ENCODE measurements around the gene RSBN1L. TPM values are rescaled to one million over a fixed set of nuclear protein-coding genes. Genes with fewer than 3 reads are reported as not detected.
A peak's percentile ranks its signal among the peaks of the same experiment; 100 is the strongest.

RSBN1L gene
- total RNA-seq, 1 donor from 2014 or later = 12.6 TPM

DNA sequence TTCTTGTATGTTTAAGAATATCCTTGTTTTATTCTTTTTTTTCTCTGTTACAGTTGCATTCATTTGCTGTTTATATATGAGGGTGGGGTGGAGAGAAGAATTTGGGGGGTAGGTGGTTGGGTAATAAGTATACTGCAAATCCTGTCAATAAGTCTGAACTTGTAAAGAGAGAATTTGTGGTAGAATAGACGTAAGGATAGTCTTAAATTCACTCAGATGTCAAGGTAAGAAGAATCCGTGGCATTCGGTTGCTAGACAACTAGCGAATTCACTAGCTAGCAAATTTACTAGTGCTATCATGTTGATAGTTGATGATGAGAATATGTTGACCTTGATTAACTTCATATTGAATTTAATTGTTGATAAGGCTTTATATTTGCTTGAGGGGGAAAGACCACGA lies 40.7 kb downstream of the RSBN1L start:
- TF ChIP-seq EZH2 (IDR thresholded peaks at IDR 0.05; ENCODE audit: insufficient read depth, low read length) = no peak
- TF ChIP-seq, protein P1, sequence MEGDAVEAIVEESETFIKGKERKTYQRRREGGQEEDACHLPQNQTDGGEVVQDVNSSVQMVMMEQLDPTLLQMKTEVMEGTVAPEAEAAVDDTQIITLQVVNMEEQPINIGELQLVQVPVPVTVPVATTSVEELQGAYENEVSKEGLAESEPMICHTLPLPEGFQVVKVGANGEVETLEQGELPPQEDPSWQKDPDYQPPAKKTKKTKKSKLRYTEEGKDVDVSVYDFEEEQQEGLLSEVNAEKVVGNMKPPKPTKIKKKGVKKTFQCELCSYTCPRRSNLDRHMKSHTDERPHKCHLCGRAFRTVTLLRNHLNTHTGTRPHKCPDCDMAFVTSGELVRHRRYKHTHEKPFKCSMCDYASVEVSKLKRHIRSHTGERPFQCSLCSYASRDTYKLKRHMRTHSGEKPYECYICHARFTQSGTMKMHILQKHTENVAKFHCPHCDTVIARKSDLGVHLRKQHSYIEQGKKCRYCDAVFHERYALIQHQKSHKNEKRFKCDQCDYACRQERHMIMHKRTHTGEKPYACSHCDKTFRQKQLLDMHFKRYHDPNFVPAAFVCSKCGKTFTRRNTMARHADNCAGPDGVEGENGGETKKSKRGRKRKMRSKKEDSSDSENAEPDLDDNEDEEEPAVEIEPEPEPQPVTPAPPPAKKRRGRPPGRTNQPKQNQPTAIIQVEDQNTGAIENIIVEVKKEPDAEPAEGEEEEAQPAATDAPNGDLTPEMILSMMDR (IDR thresholded peaks at IDR 0.05; ENCODE audit: insufficient read depth, low read depth, low read length) = no peak
- Histone ChIP-seq H3K27ac (ENCODE audit: low read depth, low read length) (no peak overlapping the region), H3K4me1 (ENCODE audit: insufficient read depth, low read length) (no peaks in the 10 kb centered on the region), H3K36me3 (ENCODE audit: insufficient read depth, low read length) (no peaks in the 10 kb centered on the region), H2AFZ (ENCODE audit: low read depth, low read length) (no peak overlapping the region), H3K4me2 (ENCODE audit: low read length) (no peak overlapping the region), H3K9ac (ENCODE audit: low read length) (no peak overlapping the region), H3K79me2 (ENCODE audit: insufficient read depth, low read length) (peaks cover 34% of the 10 kb centered on the region), H3K9me3 (ENCODE audit: insufficient read depth, low read depth, low read length) (no peaks in the 10 kb centered on the region), H3K27me3 (ENCODE audit: insufficient read depth, low read length) (no peaks in the 10 kb centered on the region), H4K20me1 (ENCODE audit: insufficient read depth, low read length) (peaks cover 17% of the 10 kb centered on the region), H3K4me3 (ENCODE audit: insufficient read depth, low read depth, low read length) (no peak overlapping the region)
- FAIRE-seq = peak; percentile 47
- Mint-ChIP-seq H3K4me3 (ENCODE audit: unreplicated experiment) (no peak overlapping the region), H3K9me3 (ENCODE audit: unreplicated experiment) (no peaks in the 10 kb centered on the region), H3K27me3 (ENCODE audit: low read depth, unreplicated experiment) (no peaks in the 10 kb centered on the region), H3K27ac (ENCODE audit: unreplicated experiment) (no peak overlapping the region), H3K4me1 (ENCODE audit: low read depth, unreplicated experiment) (peaks cover 8% of the 10 kb centered on the region), H3K36me3 (ENCODE audit: low read depth, unreplicated experiment) (no peaks in the 10 kb centered on the region)
- DNase-seq (ENCODE audit: low read depth) = no peak

DNA sequence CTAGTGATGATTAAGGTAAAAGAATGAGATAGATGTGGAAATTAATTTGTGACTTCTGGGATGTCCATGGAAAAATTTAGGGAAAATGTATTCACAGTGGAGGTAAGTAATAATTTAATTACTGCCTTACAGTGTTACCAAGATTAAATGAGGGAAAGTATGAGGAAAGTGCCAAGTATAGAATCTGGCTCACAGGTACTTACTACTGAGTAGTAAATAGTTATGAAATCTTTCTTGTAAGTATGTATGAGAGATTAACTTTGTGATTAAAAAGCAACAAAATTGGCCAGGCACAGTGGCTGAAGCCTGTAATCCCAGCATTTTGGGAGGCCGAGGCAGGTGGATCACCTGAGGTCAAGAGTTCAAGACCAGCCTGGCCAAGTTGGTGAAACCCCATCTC lies 42.1 kb downstream of the RSBN1L start:
- Mint-ChIP-seq H3K27ac (ENCODE audit: unreplicated experiment) (no peak overlapping the region), H3K4me3 (ENCODE audit: unreplicated experiment) (no peak overlapping the region)
- peaks cover 22% of the 10 kb centered on the region for H3K79me2 ChIP-seq (ENCODE audit: insufficient read depth, low read length)

DNA sequence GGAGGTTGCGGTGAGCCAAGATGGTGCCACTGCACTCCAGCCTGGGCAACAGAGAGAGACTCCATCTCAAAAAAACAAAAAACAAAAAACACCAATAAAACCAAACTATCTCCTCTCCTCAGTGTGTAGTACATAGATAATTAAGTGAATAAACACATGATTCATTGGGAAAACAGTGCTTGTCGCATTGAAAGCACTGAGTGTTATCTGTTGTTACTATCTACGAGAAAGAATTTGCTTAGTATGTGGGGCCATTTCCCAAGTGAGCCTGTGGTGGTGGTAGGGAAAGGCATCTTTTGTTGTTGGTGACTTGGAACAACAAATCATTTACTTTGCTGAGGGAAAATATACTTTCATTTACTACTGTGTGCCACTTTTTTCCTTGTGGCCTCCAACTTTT lies 42.6 kb downstream of the RSBN1L start:
- H3K4me3 ChIP-seq (ENCODE audit: insufficient read depth, low read depth, low read length) = no peak overlapping the region
- no peak overlapping the region for H2AFZ ChIP-seq (ENCODE audit: low read depth, low read length)
- FAIRE-seq (no peak), DNase-seq (ENCODE audit: low read depth) (peak; percentile 46)
- no peaks in the 10 kb centered on the region for H3K36me3 ChIP-seq (ENCODE audit: insufficient read depth, low read length)
- Mint-ChIP-seq H3K27ac (ENCODE audit: unreplicated experiment) (no peak overlapping the region), H3K9me3 (ENCODE audit: unreplicated experiment) (no peaks in the 10 kb centered on the region), H3K36me3 (ENCODE audit: low read depth, unreplicated experiment) (no peaks in the 10 kb centered on the region), H3K4me1 (ENCODE audit: low read depth, unreplicated experiment) (peaks cover 8% of the 10 kb centered on the region), H3K4me3 (ENCODE audit: unreplicated experiment) (no peak overlapping the region), H3K27me3 (ENCODE audit: low read depth, unreplicated experiment) (no peaks in the 10 kb centered on the region)
- no peaks in the 10 kb centered on the region for H3K9me3 ChIP-seq (ENCODE audit: insufficient read depth, low read depth, low read length)
- peak overlapping the region; percentile 0 for H3K27ac ChIP-seq (ENCODE audit: low read depth, low read length)
- no peaks in the 10 kb centered on the region for H3K4me1 ChIP-seq (ENCODE audit: insufficient read depth, low read length)
- no peaks in the 10 kb centered on the region for H3K27me3 ChIP-seq (ENCODE audit: insufficient read depth, low read length)
- no peak overlapping the region for H3K9ac ChIP-seq (ENCODE audit: low read length)
- peaks cover 19% of the 10 kb centered on the region for H3K79me2 ChIP-seq (ENCODE audit: insufficient read depth, low read length)
- H4K20me1 ChIP-seq (ENCODE audit: insufficient read depth, low read length) = peaks cover 7% of the 10 kb centered on the region
- H3K4me2 ChIP-seq (ENCODE audit: low read length) = no peak overlapping the region
- TF ChIP-seq EZH2 (IDR thresholded peaks at IDR 0.05; ENCODE audit: insufficient read depth, low read length) = no peak
- TF ChIP-seq, protein P1 (IDR thresholded peaks at IDR 0.05; ENCODE audit: insufficient read depth, low read depth, low read length) = no peak

More for the DNA sequence above, 42.1 kb downstream of the RSBN1L start:
- no peaks in the 10 kb centered on the region for H3K27me3 Mint-ChIP-seq (ENCODE audit: low read depth, unreplicated experiment)
- no peak for DNase-seq (ENCODE audit: low read depth)
- no peak overlapping the region for H3K9ac ChIP-seq (ENCODE audit: low read length)
- H3K4me1 ChIP-seq (ENCODE audit: insufficient read depth, low read length) = no peaks in the 10 kb centered on the region
- H2AFZ ChIP-seq (ENCODE audit: low read depth, low read length) = no peak overlapping the region
- no peaks in the 10 kb centered on the region for H3K36me3 Mint-ChIP-seq (ENCODE audit: low read depth, unreplicated experiment)
- H3K4me1 Mint-ChIP-seq (ENCODE audit: low read depth, unreplicated experiment) = peaks cover 8% of the 10 kb centered on the region
- H3K36me3 ChIP-seq (ENCODE audit: insufficient read depth, low read length) = no peaks in the 10 kb centered on the region
- H3K9me3 Mint-ChIP-seq (ENCODE audit: unreplicated experiment) = no peaks in the 10 kb centered on the region
- H3K9me3 ChIP-seq (ENCODE audit: insufficient read depth, low read depth, low read length) = no peaks in the 10 kb centered on the region
- FAIRE-seq = no peak
- no peak overlapping the region for H3K4me2 ChIP-seq (ENCODE audit: low read length)
- H4K20me1 ChIP-seq (ENCODE audit: insufficient read depth, low read length) = peaks cover 9% of the 10 kb centered on the region
- no peak overlapping the region for H3K27ac ChIP-seq (ENCODE audit: low read depth, low read length)
- TF ChIP-seq, protein P1 (IDR thresholded peaks at IDR 0.05; ENCODE audit: insufficient read depth, low read depth, low read length) = no peak
- TF ChIP-seq EZH2 (IDR thresholded peaks at IDR 0.05; ENCODE audit: insufficient read depth, low read length) = no peak
- H3K4me3 ChIP-seq (ENCODE audit: insufficient read depth, low read depth, low read length) = no peak overlapping the region
- H3K27me3 ChIP-seq (ENCODE audit: insufficient read depth, low read length) = no peaks in the 10 kb centered on the region

Measured in astrocyte (in vitro differentiated cells and primary cell).